WTC11 (cell line): Measurements from ENCODE around the gene FBXO36. TPM values are rescaled to one million over a fixed set of nuclear protein-coding genes. Genes with fewer than 3 reads are reported as not detected.
A peak's percentile ranks its signal among the peaks of the same experiment; 100 is the strongest.

Source experiments
- ATAC-seq: fragments of 200-7000 bp; cut with Tn5 transposase; 2 replicates; pipeline ENCODE4 v1.10.0; 2021; ENCODE audit warnings: mild to moderate bottlenecking, moderate library complexity
- CTCF ChIA-PET: fragments of 300-600 bp; sonication (Branson Sonifier 250); formaldehyde crosslinking; loops from one replicate; lab custom pipeline; 2021; ENCODE audit warnings: antibody characterized with exemption; lab: Charles Lee
- POLR2A ChIA-PET: fragments of 350-600 bp; sonication (Branson Sonifier 250); formaldehyde crosslinking; loops from one replicate; lab custom pipeline; 2021; ENCODE audit warnings: antibody characterized with exemption; lab: Charles Lee
- DNase-seq: peaks from one replicate; pipeline ENCODE4 v3.0.0; 2021; ENCODE audit warnings: low spot score
- H3K27ac Mint-ChIP-seq: 2 replicates; pipeline ENCODE4 v1.8.0; 2021; ENCODE audit warnings: mixed read lengths
- H3K27me3 Mint-ChIP-seq: 2 replicates; pipeline ENCODE4 v1.8.0; 2021; ENCODE audit warnings: low read depth, mild to moderate bottlenecking, moderate library complexity, mixed read lengths
- H3K36me3 Mint-ChIP-seq: 2 replicates; pipeline ENCODE4 v1.8.0; 2021; ENCODE audit warnings: mixed read lengths
- H3K4me1 Mint-ChIP-seq: 2 replicates; pipeline ENCODE4 v1.8.0; 2022; ENCODE audit warnings: mixed read lengths
- H3K4me3 Mint-ChIP-seq: 2 replicates; pipeline ENCODE4 v1.8.0; 2021; ENCODE audit warnings: mild to moderate bottlenecking, moderate library complexity, mixed read lengths
- H3K9me3 Mint-ChIP-seq: 2 replicates; pipeline ENCODE4 v1.8.0; 2021; ENCODE audit warnings: mixed read lengths
- ATF1 ChIP-seq: sonication (generic); formaldehyde crosslinking; IDR thresholded peaks from 2 replicates; pipeline ENCODE4 v1.8.1; 2023; ENCODE audit warnings: mild to moderate bottlenecking, moderate library complexity, missing genetic modification reagents
- CBFB ChIP-seq: sonication (generic); formaldehyde crosslinking; IDR thresholded peaks from 2 replicates; pipeline ENCODE4 v1.8.1; 2022; ENCODE audit warnings: mild to moderate bottlenecking, low read depth, missing genetic modification reagents
- E2F5 ChIP-seq: sonication (generic); formaldehyde crosslinking; IDR thresholded peaks from 2 replicates; pipeline ENCODE4 v1.8.1; 2022; ENCODE audit warnings: mild to moderate bottlenecking, moderate library complexity, missing genetic modification reagents
- ELF4 ChIP-seq: sonication (generic); formaldehyde crosslinking; IDR thresholded peaks from 2 replicates; pipeline ENCODE4 v1.8.1; 2022; ENCODE audit warnings: low read depth, mild to moderate bottlenecking, moderate library complexity, missing genetic modification reagents
- EMX1 ChIP-seq: fragments of 250-450 bp; sonication (Bioruptor Pico); IDR thresholded peaks from 2 replicates; pipeline ENCODE4 v1.8.0; 2021; ENCODE audit warnings: mild to moderate bottlenecking
- FOXJ3 ChIP-seq: sonication (generic); formaldehyde crosslinking; IDR thresholded peaks from 2 replicates; pipeline ENCODE4 v1.9.0; 2021; ENCODE audit warnings: missing genetic modification reagents, mild to moderate bottlenecking, borderline replicate concordance
- FOXP4 ChIP-seq: sonication (generic); formaldehyde crosslinking; IDR thresholded peaks from 2 replicates; pipeline ENCODE4 v1.8.0; 2022; ENCODE audit warnings: mild to moderate bottlenecking, missing genetic modification reagents
- GTF2I ChIP-seq: fragments of 250-450 bp; sonication (Bioruptor Pico); conservative IDR thresholded peaks from 2 replicates; pipeline ENCODE4 v1.4.0; 2021; ENCODE audit warnings: mild to moderate bottlenecking
- HMGA2 ChIP-seq: fragments of 250-450 bp; sonication (Bioruptor Pico); IDR thresholded peaks from 2 replicates; pipeline ENCODE4 v1.4.0; 2021; ENCODE audit warnings: mild to moderate bottlenecking, moderate library complexity
- IRF2 ChIP-seq: sonication (generic); formaldehyde crosslinking; IDR thresholded peaks from 2 replicates; pipeline ENCODE4 v1.8.0; 2022; ENCODE audit warnings: low read depth, missing genetic modification reagents, borderline replicate concordance
- NFYB ChIP-seq: sonication (generic); formaldehyde crosslinking; conservative IDR thresholded peaks from 2 replicates; pipeline ENCODE4 v1.8.0; 2022; ENCODE audit warnings: low read depth, missing genetic modification reagents
- NR3C1 ChIP-seq: sonication (generic); formaldehyde crosslinking; conservative IDR thresholded peaks from 2 replicates; pipeline ENCODE4 v1.8.1; 2023; ENCODE audit warnings: low read depth, mild to moderate bottlenecking, missing genetic modification reagents
- PREB ChIP-seq: sonication (generic); formaldehyde crosslinking; IDR thresholded peaks from 2 replicates; pipeline ENCODE4 v1.8.1; 2022; ENCODE audit warnings: mild to moderate bottlenecking, missing genetic modification reagents, moderate library complexity, borderline replicate concordance
- TEAD4 ChIP-seq: sonication (generic); formaldehyde crosslinking; IDR thresholded peaks from 2 replicates; pipeline ENCODE4 v1.8.0; 2022; ENCODE audit warnings: mild to moderate bottlenecking, missing genetic modification reagents
- ZNF138 ChIP-seq: sonication (generic); formaldehyde crosslinking; conservative IDR thresholded peaks from 2 replicates; pipeline ENCODE4 v1.8.1; 2022; ENCODE audit warnings: mild to moderate bottlenecking, moderate library complexity, missing genetic modification reagents
- ZNF423 ChIP-seq: fragments of 250-450 bp; sonication (Bioruptor Pico); IDR thresholded peaks from 2 replicates; pipeline ENCODE4 v2.1.2; 2022; ENCODE audit warnings: mild to moderate bottlenecking, moderate library complexity
- total RNA-seq: library from RNA; stranded (reverse); gene quantifications from 3 replicates; pipeline ENCODE4 v1.2.3, GENCODE V29; 2021
- TF ChIP-seq, protein P1 (sequence below): sonication (generic); formaldehyde crosslinking; IDR thresholded peaks from 2 replicates; pipeline ENCODE4 v1.8.1; 2023; ENCODE audit warnings: mild to moderate bottlenecking, missing genetic modification reagents, borderline replicate concordance
- TF ChIP-seq, protein P2 (sequence below): fragments of 250-450 bp; sonication (Bioruptor Pico); conservative IDR thresholded peaks from 2 replicates; pipeline ENCODE4 v1.9.0; 2021; ENCODE audit warnings: mild to moderate bottlenecking
- TF ChIP-seq, protein P3 (sequence below): sonication (generic); formaldehyde crosslinking; IDR thresholded peaks from 2 replicates; pipeline ENCODE4 v1.8.0; 2022; ENCODE audit warnings: missing genetic modification reagents
- TF ChIP-seq, protein P4 (sequence below): sonication (generic); formaldehyde crosslinking; IDR thresholded peaks from 2 replicates; pipeline ENCODE4 v1.8.1; 2023; ENCODE audit warnings: mild to moderate bottlenecking, missing genetic modification reagents, moderate library complexity

The FBXO36 gene
- total RNA-seq, 1 experiment from 2014 or later: 5.3 TPM

- peaks cover 6% of the 10 kb centered on the region for H3K36me3 Mint-ChIP-seq
- no peaks in the 10 kb centered on the region for H3K9me3 Mint-ChIP-seq
- TF ChIP-seq ZNF138 (no peak), GTF2I (CRISPR knock-in tag) (no peak), TEAD4 (CRISPR knock-in tag) (no peak), ELF4 (no peak), NR3C1 (CRISPR knock-in tag) (no peak), E2F5 (CRISPR knock-in tag) (no peak), NFYB (CRISPR knock-in tag) (no peak), FOXP4 (no peak), CBFB (no peak), ATF1 (CRISPR knock-in tag) (no peak), FOXJ3 (CRISPR knock-in tag) (no peak), HMGA2 (CRISPR knock-in tag) (no peak), ZNF423 (CRISPR knock-in tag) (no peak), EMX1 (CRISPR knock-in tag) (no peak)
- TF ChIP-seq, protein P1, sequence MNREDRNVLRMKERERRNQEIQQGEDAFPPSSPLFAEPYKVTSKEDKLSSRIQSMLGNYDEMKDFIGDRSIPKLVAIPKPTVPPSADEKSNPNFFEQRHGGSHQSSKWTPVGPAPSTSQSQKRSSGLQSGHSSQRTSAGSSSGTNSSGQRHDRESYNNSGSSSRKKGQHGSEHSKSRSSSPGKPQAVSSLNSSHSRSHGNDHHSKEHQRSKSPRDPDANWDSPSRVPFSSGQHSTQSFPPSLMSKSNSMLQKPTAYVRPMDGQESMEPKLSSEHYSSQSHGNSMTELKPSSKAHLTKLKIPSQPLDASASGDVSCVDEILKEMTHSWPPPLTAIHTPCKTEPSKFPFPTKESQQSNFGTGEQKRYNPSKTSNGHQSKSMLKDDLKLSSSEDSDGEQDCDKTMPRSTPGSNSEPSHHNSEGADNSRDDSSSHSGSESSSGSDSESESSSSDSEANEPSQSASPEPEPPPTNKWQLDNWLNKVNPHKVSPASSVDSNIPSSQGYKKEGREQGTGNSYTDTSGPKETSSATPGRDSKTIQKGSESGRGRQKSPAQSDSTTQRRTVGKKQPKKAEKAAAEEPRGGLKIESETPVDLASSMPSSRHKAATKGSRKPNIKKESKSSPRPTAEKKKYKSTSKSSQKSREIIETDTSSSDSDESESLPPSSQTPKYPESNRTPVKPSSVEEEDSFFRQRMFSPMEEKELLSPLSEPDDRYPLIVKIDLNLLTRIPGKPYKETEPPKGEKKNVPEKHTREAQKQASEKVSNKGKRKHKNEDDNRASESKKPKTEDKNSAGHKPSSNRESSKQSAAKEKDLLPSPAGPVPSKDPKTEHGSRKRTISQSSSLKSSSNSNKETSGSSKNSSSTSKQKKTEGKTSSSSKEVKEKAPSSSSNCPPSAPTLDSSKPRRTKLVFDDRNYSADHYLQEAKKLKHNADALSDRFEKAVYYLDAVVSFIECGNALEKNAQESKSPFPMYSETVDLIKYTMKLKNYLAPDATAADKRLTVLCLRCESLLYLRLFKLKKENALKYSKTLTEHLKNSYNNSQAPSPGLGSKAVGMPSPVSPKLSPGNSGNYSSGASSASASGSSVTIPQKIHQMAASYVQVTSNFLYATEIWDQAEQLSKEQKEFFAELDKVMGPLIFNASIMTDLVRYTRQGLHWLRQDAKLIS: no peak
- TF ChIP-seq, protein P2, sequence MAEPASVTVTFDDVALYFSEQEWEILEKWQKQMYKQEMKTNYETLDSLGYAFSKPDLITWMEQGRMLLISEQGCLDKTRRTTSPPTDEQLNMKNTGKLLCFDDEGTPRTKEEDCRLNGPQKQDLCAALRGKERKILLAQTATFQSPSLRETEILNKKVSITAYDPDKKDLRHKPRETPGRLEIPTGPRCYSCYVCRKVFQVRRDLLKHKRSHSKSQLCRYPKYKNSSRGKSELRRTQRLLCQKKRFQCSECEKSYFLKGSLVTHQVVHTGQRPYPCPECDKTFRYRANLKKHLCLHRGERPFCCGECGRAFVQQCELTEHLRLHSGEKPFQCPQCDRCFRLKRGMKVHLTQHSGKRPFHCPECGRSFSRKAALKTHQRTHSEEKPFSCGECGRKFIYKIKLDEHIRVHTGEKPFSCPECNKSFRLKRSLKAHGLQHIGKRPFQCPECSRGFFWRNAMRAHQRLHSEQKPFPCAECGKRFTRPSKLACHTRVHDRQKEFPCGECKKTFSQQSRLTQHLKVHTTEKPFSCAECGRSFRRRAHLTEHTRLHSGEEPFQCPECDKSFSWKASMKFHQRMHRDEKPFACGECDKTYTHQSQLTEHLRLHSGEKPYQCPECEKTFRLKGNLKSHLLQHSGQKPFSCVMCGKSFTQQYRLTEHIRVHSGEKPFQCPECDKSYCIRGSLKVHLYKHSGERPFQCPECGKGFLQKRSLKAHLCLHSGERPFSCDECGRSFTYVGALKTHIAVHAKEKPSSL (CRISPR knock-in tag): no peak
- POLR2A ChIA-PET: no interaction called here
- H3K27ac Mint-ChIP-seq: peak overlapping the region; percentile 70
- DNase-seq: no peak
- ATAC-seq: no peak
- no peak overlapping the region for H3K4me3 Mint-ChIP-seq
- no peaks in the 10 kb centered on the region for H3K27me3 Mint-ChIP-seq
- H3K4me1 Mint-ChIP-seq: peaks cover 39% of the 10 kb centered on the region
- CTCF ChIA-PET: interaction anchor here (1.4 kb wide), 1 partner anchor 11 kb away, joined by 6 read pairs; no protein-coding TSS in a partner anchor
Observed at GRCh38 chr2:229899604-229900003, 22.7 kb upstream of the FBXO36 start.

DNA sequence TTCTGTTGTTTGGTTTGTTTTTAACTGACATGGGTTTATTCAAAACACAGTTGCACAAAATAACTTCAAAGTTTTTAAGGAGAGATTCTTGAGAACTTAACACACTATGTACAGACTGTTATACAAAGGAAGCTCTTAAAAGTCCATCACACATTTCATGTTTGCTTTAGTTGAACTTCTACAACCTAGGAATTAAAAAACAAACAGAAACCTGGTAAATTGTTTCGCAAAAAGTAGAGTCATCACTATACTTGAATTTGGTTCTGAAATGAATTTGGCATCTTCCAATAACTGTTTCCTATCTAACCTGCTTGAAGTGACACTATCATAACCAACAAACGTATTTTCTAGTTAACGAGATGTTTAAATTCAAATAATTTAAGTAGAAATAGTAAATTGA, 22.3 kb upstream of the FBXO36 start:
- H3K4me3 Mint-ChIP-seq: no peak overlapping the region
- H3K4me1 Mint-ChIP-seq: peaks cover 35% of the 10 kb centered on the region
- ATAC-seq: no peak
- peaks cover 6% of the 10 kb centered on the region for H3K36me3 Mint-ChIP-seq
- H3K27ac Mint-ChIP-seq: no peak overlapping the region
- TF ChIP-seq, protein P3, sequence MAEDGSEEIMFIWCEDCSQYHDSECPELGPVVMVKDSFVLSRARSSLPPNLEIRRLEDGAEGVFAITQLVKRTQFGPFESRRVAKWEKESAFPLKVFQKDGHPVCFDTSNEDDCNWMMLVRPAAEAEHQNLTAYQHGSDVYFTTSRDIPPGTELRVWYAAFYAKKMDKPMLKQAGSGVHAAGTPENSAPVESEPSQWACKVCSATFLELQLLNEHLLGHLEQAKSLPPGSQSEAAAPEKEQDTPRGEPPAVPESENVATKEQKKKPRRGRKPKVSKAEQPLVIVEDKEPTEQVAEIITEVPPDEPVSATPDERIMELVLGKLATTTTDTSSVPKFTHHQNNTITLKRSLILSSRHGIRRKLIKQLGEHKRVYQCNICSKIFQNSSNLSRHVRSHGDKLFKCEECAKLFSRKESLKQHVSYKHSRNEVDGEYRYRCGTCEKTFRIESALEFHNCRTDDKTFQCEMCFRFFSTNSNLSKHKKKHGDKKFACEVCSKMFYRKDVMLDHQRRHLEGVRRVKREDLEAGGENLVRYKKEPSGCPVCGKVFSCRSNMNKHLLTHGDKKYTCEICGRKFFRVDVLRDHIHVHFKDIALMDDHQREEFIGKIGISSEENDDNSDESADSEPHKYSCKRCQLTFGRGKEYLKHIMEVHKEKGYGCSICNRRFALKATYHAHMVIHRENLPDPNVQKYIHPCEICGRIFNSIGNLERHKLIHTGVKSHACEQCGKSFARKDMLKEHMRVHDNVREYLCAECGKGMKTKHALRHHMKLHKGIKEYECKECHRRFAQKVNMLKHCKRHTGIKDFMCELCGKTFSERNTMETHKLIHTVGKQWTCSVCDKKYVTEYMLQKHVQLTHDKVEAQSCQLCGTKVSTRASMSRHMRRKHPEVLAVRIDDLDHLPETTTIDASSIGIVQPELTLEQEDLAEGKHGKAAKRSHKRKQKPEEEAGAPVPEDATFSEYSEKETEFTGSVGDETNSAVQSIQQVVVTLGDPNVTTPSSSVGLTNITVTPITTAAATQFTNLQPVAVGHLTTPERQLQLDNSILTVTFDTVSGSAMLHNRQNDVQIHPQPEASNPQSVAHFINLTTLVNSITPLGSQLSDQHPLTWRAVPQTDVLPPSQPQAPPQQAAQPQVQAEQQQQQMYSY (CRISPR knock-in tag): no peak
- TF ChIP-seq PREB (CRISPR knock-in tag): no peak
- TF ChIP-seq, protein P4, sequence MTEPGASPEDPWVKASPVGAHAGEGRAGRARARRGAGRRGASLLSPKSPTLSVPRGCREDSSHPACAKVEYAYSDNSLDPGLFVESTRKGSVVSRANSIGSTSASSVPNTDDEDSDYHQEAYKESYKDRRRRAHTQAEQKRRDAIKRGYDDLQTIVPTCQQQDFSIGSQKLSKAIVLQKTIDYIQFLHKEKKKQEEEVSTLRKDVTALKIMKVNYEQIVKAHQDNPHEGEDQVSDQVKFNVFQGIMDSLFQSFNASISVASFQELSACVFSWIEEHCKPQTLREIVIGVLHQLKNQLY (CRISPR knock-in tag): no peak
- no peak for TF ChIP-seq IRF2 (CRISPR knock-in tag)
- H3K27me3 Mint-ChIP-seq: no peaks in the 10 kb centered on the region
- no peaks in the 10 kb centered on the region for H3K9me3 Mint-ChIP-seq
- no peak for DNase-seq
- ChIA-PET CTCF (interaction anchor here (1.4 to 1.9 kb wide), 2 partner anchors 11 kb away, joined by 6 to 8 read pairs; no protein-coding TSS in a partner anchor), POLR2A (no interaction called here)
